Cardiac septum (tissue), 1 donor: ENCODE data around the gene GAS7. TPM values are rescaled to one million over a fixed set of nuclear protein-coding genes. Genes with fewer than 3 reads are reported as not detected.

ENCODE experiments used
- total RNA-seq: library from RNA; stranded (reverse); fragmentation: NEBNext Ultra II Directional; extraction: Animal tissue kit (Norgen Biotek cat#: 25700); gene quantifications from one replicate; pipeline ENCODE4 v1.2.1, GENCODE V29; 2021
- donor health status: DM: no; HTN: no; CAD: no.

GAS7 gene
- total RNA-seq, 1 donor from 2014 or later = 75.9 TPM

Other genes with a start within 250 kb of the GAS7 start
- not detected for gene MYH13, start 174.4 kb upstream of the GAS7 start, total RNA-seq
- gene MYH8, start 223.3 kb upstream of the GAS7 start, total RNA-seq = 0.05 TPM